ENCODE results near the gene WBP2.

DNA sequence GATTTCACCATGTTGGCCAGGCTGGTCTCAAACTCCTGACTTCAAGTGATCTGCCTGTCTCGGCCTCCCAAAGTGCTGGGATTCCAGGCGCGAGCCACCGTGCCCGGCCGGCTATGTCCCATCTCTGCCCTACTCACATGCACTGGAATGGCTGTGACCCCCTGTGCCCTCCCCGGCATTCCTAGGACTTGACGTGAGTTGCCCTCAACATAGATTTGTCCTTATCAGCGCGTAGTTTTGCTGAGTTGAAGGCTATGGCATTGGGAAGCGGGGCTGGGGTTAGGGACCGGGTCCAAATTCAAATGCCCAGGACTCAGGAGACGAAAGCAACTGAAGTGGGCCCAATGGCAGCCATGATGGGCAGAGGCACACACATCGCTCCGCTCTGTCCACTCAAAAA is 16.7 kb downstream of the WBP2 start:
- TF ChIP-seq, protein P1, sequence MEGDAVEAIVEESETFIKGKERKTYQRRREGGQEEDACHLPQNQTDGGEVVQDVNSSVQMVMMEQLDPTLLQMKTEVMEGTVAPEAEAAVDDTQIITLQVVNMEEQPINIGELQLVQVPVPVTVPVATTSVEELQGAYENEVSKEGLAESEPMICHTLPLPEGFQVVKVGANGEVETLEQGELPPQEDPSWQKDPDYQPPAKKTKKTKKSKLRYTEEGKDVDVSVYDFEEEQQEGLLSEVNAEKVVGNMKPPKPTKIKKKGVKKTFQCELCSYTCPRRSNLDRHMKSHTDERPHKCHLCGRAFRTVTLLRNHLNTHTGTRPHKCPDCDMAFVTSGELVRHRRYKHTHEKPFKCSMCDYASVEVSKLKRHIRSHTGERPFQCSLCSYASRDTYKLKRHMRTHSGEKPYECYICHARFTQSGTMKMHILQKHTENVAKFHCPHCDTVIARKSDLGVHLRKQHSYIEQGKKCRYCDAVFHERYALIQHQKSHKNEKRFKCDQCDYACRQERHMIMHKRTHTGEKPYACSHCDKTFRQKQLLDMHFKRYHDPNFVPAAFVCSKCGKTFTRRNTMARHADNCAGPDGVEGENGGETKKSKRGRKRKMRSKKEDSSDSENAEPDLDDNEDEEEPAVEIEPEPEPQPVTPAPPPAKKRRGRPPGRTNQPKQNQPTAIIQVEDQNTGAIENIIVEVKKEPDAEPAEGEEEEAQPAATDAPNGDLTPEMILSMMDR (IDR thresholded peaks at IDR 0.05 in 2 of 3, conservative IDR thresholded peaks at IDR 0.05 in 1 of 3; ENCODE audit: control insufficient read depth in 2 of 3, extremely low read depth in 1 of 3, insufficient read depth in 1 of 3, low read depth in 3 of 3, low read length in 3 of 3), result no peak
- TF ChIP-seq BHLHE40 (IDR thresholded peaks at IDR 0.05; ENCODE audit: borderline replicate concordance in 1 of 2, low read depth in 2 of 2, low read length in 1 of 2), result no peak
- no peak for TF ChIP-seq POLR2A (IDR thresholded peaks at IDR 0.05; ENCODE audit: low read depth, low read length)
- TF ChIP-seq EZH2 (IDR thresholded peaks at IDR 0.05; ENCODE audit: borderline replicate concordance, control insufficient read depth, low read depth, low read length), result no peak
- TF ChIP-seq SIN3A (IDR thresholded peaks at IDR 0.05; ENCODE audit: low read depth, low read length), result no peak

Measured in GM12878 (cell line).